Neural crest cell (in vitro differentiated cells): ENCODE results near the gene UBASH3B. TPM values are rescaled to one million over a fixed set of nuclear protein-coding genes. Genes with fewer than 3 reads are reported as not detected.
A peak's percentile ranks its signal among the peaks of the same experiment; 100 is the strongest.

ENCODE experiments used
- DNase-seq: peaks from one replicate; pipeline ENCODE4 v3.0.0; 2021; ENCODE audit warnings: low read depth, mixed read lengths, low spot score
- H3K27ac Mint-ChIP-seq: one replicate; pipeline ENCODE4 v1.8.0; 2021; ENCODE audit warnings: mild to moderate bottlenecking, mixed read lengths; ENCODE audit not compliant: unreplicated experiment
- H3K27me3 Mint-ChIP-seq: 2 replicates; pipeline ENCODE4 v1.8.0; 2021; ENCODE audit warnings: low read depth, mild to moderate bottlenecking, mixed read lengths
- H3K36me3 Mint-ChIP-seq: 2 replicates; pipeline ENCODE4 v1.8.0; 2021; ENCODE audit warnings: low read depth, mild to moderate bottlenecking, mixed read lengths
- H3K4me1 Mint-ChIP-seq: 2 replicates; pipeline ENCODE4 v1.8.0; 2021; ENCODE audit warnings: mixed read lengths
- H3K4me3 Mint-ChIP-seq: one replicate; pipeline ENCODE4 v1.8.0; 2021; ENCODE audit warnings: mild to moderate bottlenecking, mixed read lengths
- H3K9me3 Mint-ChIP-seq: 2 replicates; pipeline ENCODE4 v1.8.0; 2021; ENCODE audit warnings: mixed read lengths
- CTCF ChIP-seq: fragments of 200-600 bp; sonication (generic); conservative IDR thresholded peaks from 2 replicates; pipeline ENCODE4 v1.5.0; 2021; ENCODE audit warnings: antibody characterized with exemption, mild to moderate bottlenecking
- total RNA-seq: library from RNA; stranded (reverse); gene quantifications from 2 replicates; pipeline ENCODE4 v1.2.1, GENCODE V29; 2021

UBASH3B gene
- total RNA-seq, 1 donor from 2014 or later: 6.8 TPM

GRCh38 chr11:122863704-122864326 is 208.3 kb downstream of the UBASH3B start:
- Mint-ChIP-seq H3K4me1 (no peaks in the 10 kb centered on the region), H3K9me3 (no peaks in the 10 kb centered on the region), H3K27me3 (peaks cover 21% of the 10 kb centered on the region), H3K27ac (no peak overlapping the region), H3K36me3 (no peaks in the 10 kb centered on the region), H3K4me3 (no peak overlapping the region)
- peak; percentile 95 for TF ChIP-seq CTCF
- peak; percentile 45 for DNase-seq

Other genes starting within 250 kb of the UBASH3B start
- not detected in 2 replicates for gene CRTAM, start 182.8 kb downstream of the UBASH3B start, total RNA-seq
- gene JHY, start 227.0 kb downstream of the UBASH3B start, total RNA-seq: 1.9 and 2.3 TPM in 2 replicates